ENCODE measurements around the gene ATG12.

GRCh38 chr5:115778417-115778816, 62.9 kb downstream of the ATG12 start:
- TF ChIP-seq POLR2A (IDR thresholded peaks at IDR 0.05), result no peak
- no peak for TF ChIP-seq CTCF (IDR thresholded peaks at IDR 0.05)

Data from uterus (tissue), 2 donors.